ENCODE results near the gene NRXN2. TPM values are rescaled to one million over a fixed set of nuclear protein-coding genes. Genes with fewer than 3 reads are reported as not detected.

NRXN2 gene
- total and polyA plus RNA-seq, 2 donors (not counting 3 experiments of a cell fraction or from before 2014, with no cell fraction given), result not detected

- dilution Hi-C loops (cut with MboI; ENCODE audit: extremely low pct_ligation_motif_present, low sequenced_read_pairs) (loop anchor here (25.0 kb wide), 1 partner anchor 119 kb away; no protein-coding TSS in a partner anchor), intact Hi-C loops (cut with micrococcal nuclease) (no loop called here)
- Histone ChIP-seq H3K79me2 (ENCODE audit: control insufficient read depth, insufficient read depth, low read length) (no peaks in the 10 kb centered on the region), H3K9me1 (replicated peaks; ENCODE audit: control insufficient read depth, extremely low read depth, insufficient read depth, low read length) (no peaks in the 10 kb centered on the region), H3K9ac (replicated peaks; ENCODE audit: extremely low read depth, insufficient read depth, low read length) (no peak overlapping the region), H3K27me3 (ENCODE audit: control insufficient read depth in 2 of 2, insufficient read depth in 2 of 2, low read length in 2 of 2) (peaks cover 0 to 4% of the 10 kb centered on the region in 2 experiments), H2AFZ (ENCODE audit: low read depth, low read length) (no peak overlapping the region), H3K4me2 (ENCODE audit: insufficient read depth, low read length) (no peak overlapping the region), H3K27ac (ENCODE audit: insufficient read depth, low read depth, low read length) (no peak overlapping the region), H4K20me1 (replicated peaks; ENCODE audit: control insufficient read depth, extremely low read depth, insufficient read depth, low read length) (no peaks in the 10 kb centered on the region), H3K36me3 (ENCODE audit: control insufficient read depth in 2 of 2, extremely low read depth in 1 of 2, insufficient read depth in 2 of 2, low read length in 2 of 2) (no peaks in the 10 kb centered on the region), H3K4me1 (ENCODE audit: control insufficient read depth, extremely low read depth, insufficient read depth, low read length) (no peaks in the 10 kb centered on the region), H3K4me3 (replicated peaks in 1 of 3; ENCODE audit: insufficient read depth in 1 of 3, low read depth in 1 of 3, low read length in 3 of 3) (no peak overlapping the region), H3K9me3 (replicated peaks; ENCODE audit: control insufficient read depth, insufficient read depth, low read length) (no peaks in the 10 kb centered on the region)
- DNase-seq (ENCODE audit: low read depth, low spot score) (no peak), FAIRE-seq (no peak)
- TF ChIP-seq GATA2 (IDR thresholded peaks at IDR 0.05; ENCODE audit: insufficient read depth, insufficient read length, low read depth, low read length) (no peak), POLR2A (IDR thresholded peaks at IDR 0.05; ENCODE audit: low read depth, low read length) (no peak), JUN (IDR thresholded peaks at IDR 0.05; ENCODE audit: borderline replicate concordance, insufficient read depth, insufficient read length, low read depth) (no peak), FOS (IDR thresholded peaks at IDR 0.05; ENCODE audit: borderline replicate concordance, insufficient read depth, low read length) (no peak), MYC (IDR thresholded peaks at IDR 0.05; ENCODE audit: low read depth, low read length) (no peak), EZH2 (IDR thresholded peaks at IDR 0.05; ENCODE audit: borderline replicate concordance, low read depth, low read length, severe bottlenecking) (no peak), POLR2AphosphoS5 (IDR thresholded peaks at IDR 0.05; ENCODE audit: insufficient read depth, low read depth, low read length) (no peak), CTCF (IDR thresholded peaks at IDR 0.05; ENCODE audit: extremely low read depth in 1 of 2, insufficient read depth in 1 of 2, low read depth in 1 of 2, low read length in 2 of 2) (no peak)
- TF ChIP-seq, protein P1, sequence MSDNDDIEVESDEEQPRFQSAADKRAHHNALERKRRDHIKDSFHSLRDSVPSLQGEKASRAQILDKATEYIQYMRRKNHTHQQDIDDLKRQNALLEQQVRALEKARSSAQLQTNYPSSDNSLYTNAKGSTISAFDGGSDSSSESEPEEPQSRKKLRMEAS (IDR thresholded peaks at IDR 0.05; ENCODE audit: insufficient read depth, insufficient read length), result no peak
- ChIA-PET CTCF (interaction anchor here (1.2 kb wide), 1 partner anchor 182 kb away, joined by 3 read pairs; no protein-coding TSS in a partner anchor), POLR2A (no interaction called here)
- no TSS peak for BruUV-seq (replicated peaks)
These were observed 91.3 kb downstream of the NRXN2 start for GRCh38 chr11:64631675-64632074.

Data from endothelial cell of umbilical vein (primary cell).